Activated CD4-positive, alpha-beta T cell treated with anti-CD3 and anti-CD28 coated beads for 4 hours (primary cell): ENCODE data around the gene HDAC9.

Source experiments
- DNase-seq, 2 donors: peaks; one replicate each; pipeline ENCODE4 v3.0.0-alpha.2; 2020

The HDAC9 gene

GRCh38 chr7:18494821-18495408, 634 bp upstream of the HDAC9 start:
- DNase-seq: no peak

DNA sequence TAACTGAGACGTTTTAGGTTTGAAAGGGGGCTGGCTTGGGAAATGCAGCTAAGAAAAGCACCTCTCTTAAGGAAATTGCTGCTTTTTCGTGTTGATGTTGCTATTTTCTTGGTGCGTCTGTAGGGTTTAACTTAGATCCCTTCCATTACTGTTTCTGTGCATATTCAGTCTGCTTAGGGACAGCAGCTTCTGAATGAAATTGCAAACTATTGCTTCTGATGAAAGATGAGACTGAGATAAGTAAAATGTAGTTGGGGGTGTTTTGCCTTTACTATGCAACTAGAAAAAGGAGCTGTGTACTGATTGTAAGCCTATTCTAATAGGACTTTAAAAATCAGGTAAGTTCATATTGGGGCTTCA, 772 bp downstream of the HDAC9 start:
- no peak for DNase-seq

- DNase-seq: no peak
Observed at GRCh38 chr7:18497082-18497481, 1.5 kb downstream of the HDAC9 start.

DNA sequence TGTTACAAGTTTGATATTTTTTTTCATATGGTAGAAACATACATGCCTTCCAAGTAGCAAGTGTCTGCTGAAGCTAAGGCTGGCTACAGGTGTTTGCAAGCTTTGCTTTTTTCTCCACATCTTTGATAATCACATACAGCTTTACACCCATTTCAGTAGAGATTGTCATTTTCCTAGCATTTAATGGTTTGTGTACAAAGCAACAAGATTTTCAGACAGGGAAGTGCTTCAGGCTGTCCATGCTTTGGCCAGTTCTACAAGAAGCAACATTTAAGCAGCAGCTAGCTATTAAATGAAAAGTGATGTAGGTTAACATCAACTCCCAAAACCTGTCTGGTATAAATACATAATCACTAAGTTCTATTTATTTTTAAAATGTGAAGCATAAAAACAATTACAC, 2.3 kb downstream of the HDAC9 start:
- DNase-seq: no peak

DNA sequence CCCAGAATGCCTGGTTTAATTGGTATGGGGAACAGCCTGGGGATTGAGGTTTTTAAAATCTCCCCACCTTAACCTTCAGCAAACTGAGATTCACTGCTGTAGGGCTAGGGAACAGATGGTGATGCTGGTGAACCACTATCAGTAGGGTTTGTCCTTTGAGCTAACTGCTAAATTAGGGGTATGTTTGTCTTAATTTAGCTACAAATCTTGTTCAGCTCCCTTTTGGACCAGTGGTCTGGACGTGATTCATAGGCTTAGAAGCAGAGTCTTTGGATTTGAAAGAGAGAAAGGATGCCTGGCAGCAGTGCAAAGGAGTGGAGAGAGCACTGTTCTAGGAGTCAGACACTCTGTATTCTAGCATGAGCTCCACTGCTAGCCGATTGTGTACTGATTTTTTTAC, 2.8 kb downstream of the HDAC9 start:
- DNase-seq: no peak

- DNase-seq: no peak
Observed at GRCh38 chr7:18499407-18500177, 4.0 kb downstream of the HDAC9 start.

DNA sequence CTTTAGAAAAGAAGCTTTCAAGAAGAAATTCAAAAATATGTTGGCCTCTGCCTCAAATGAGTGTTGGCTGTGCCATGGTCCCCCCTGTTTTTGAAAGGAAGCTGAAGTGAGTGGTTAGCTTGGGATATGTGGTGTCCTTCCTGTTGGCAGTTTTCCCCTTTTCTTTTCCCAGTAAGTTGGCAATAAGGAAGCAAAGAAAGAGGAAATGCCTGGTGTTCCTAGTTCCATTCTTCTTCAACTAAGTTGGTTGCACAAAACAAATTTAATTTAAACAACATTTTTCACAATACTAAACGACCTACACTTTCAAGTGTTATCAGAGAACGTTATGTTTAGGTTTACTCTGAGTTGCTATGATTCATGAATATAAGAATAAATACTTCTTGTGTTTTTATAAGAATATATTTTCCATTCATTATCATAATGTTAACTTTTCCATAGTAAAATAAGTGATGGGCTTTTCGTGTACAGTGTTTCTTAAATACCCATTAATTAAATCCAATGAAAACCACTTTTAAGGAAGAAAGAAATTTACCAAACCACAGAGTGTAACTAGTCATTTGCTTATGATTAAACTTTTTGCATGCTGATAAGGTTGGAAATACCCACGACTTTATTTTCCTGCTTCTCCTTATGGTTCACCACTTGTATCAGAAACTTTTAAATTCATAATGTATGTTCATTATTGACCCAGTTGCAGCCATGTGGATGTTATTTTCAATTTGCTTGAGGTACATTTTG, 7.7 kb downstream of the HDAC9 start:
- no peak for DNase-seq

DNA sequence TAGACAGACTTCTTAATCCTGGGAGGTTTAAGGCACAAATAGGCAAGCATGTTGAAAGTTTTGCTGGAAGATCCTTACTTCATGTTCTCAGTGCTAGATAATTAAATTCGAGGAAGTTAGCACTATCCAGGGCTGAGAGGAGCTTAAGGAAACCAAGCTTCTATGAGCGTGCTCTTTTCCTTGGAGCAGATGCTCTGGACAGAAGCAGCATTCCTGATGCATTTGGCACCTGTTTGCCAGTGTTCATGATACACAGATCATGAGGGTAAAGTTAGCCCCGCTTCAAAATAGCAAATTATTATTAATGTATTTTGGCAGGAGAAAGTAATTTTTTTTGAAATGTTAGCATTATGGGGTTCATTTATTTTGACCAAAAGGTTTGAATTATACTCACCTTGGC, 9.4 kb downstream of the HDAC9 start:
- DNase-seq: no peak

- no peak for DNase-seq
Observed at GRCh38 chr7:18505870-18506460, 10.4 kb downstream of the HDAC9 start.

DNA sequence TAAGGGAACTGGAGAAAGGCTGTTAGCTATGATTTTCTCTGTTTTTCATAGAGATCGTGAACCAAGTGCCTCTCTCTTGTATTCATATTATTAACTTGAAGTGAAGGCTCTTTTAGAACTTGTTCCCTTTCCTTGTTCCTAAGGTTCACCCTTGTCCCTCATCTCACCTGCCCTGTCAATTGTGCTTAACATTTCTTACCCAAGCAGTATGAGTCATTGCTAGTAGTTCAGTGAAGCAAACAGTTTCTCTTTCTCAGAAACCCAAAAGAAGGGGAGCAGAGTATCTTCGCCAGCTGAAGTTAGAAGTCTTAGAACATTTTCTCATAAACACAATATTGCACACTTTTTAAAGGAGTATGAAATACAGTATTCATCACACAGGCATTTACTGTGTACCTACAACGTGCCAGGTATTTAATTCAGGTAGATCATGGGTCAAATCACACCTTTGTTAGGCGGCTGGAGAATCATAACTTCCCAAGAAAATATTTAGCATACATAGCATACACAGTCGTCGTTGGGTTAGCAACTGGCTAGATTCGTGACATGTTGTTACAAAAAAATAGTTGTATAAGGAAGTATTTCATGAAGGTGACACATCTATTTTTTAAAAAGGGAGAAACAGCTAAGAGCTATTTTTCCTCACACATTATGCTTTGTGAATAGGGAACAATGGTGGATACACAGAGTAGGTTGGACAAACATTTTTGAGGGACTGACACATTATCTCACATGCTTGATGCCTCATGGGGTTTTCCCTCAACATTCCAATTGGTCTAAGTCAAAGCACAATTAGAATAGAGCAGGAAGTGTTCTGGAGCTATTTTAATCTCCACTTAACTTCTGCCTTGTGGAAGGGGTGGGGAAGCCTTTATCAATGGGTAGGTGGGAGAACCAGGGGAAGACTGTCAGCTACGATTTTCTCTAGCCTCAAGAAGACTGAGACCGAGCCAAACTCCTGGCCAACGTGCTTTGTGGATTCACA, 13.2 kb downstream of the HDAC9 start:
- no peak for DNase-seq

DNA sequence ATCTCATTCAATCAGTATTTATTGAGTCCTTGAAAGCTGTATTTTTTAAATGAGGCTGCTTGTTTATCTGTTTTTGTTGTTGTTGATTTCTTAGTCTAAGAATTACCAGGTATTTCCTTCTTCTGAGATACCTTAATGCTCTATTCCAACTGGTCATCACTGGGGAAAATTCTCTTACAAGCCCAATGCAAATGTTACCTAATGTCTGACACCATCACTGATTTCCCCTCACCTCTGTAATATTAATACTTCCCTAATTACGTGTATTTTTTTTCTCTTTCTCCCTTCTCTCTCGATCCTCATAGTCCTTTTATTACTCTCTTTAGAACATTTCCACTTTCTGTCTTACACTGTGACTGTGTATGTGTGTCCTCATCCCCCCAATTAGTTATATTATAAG, 13.9 kb downstream of the HDAC9 start:
- no peak for DNase-seq

DNA sequence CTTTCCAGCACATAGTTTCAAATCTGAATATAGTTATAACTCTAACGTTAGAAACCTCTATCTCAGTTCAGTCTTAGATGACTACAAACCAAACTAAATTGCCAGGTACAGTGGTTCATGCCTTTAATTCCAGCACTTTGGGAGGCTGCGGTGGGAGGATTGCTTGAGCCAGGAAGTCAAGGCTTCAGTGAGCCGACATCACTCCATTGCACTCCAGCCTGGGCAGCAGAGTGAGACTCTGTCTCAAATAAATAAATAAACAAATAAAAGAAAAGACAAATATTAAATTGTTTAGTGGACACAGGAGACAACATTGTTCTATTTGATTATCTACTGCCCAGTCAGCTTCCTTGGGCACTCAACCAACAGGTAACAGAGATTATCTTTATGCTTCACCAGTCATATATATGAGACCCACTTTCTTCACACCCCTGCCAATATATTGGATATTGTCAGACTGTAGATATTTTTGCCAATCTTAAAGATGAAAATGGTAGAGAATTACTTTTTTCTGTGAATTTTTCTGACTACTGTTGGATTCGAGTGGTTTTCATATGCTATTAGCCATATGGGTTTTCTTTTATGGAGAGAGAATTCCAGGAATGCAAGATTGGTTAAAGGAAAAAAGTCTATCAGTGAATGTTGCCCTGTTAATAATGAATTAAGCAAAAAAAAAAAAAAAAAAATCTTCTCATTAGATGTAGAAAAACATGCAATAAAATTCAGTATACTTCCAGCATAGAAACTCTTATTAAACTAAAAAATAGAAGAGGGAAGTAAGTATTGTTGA, 16.0 kb downstream of the HDAC9 start:
- DNase-seq: no peak

DNA sequence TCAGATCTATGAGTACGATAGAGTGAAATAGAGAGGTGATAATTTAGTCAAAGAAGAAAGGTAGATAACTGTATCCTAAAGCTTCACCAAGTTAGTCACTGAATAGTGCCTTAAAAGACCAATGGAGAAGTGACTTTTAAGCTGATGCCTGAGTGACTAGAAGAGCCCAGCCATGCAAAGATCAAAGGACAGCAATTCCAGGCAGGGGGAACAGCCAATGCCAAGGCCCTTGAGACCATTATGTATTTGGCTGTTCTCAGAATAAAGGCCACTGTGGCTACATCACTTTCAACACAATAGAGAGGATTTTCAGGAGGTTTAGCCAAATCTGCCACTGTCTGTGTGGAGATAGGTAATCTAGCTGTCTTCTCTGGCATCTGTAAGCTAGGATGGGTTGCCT, 17.8 kb downstream of the HDAC9 start:
- DNase-seq: no peak

DNA sequence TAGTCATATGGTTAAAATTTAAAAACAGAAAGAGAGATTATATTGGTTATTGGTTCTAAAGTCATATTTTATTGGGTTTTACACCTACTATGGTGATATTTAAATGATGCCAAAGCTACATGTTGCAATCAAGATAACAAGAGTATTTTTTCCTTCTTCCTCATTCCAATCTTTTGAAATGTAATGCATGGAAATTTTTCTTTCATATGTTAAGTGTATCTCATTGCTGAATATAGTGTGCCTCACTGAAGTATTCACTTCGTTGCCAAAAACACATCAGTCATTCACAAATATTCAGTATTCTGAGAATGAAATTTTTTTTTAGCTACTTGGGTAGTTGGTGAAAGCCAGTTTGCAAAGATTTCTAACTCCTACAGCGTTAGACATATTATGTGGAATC, 19.5 kb downstream of the HDAC9 start:
- no peak for DNase-seq

GRCh38 chr7:18517646-18518045, 22.1 kb downstream of the HDAC9 start:
- no peak for DNase-seq

- DNase-seq: no peak
Observed at GRCh38 chr7:18518555-18518954, 23.0 kb downstream of the HDAC9 start.

DNA sequence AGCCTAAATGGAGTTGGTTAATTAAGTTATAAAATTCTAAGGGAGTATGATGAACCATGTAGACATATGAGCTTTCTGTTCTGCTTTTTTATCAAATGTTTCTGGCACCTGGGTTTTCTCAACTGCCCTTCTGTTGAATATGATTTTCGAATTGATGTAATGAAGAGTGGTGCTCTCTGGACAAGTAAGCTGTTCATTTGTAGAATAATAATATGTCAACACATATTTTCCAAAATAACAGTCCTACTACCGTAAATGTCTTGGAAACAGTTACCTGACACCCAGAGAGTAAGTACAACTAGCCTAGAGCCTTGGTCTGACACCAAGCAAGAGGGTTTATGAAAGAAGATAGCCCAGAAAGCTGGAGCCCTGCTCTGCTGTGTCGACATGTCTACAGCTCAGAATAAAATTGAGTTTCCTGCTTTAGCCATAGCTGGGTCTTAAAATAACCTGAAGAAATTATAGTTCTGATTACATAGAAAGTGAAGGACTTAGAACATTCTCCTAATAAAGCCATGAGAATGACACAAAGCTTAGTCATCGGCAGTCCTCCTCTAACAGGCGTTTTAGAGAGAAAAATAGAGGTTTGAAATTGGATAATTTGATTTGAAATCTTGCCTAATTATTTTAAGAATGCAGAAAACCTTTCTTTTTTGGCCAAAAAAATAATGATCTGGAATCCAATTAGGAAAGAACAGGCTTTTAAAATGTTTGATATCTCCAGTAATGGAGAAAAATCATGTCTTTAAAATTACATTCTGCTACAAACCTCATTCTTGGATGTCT, 25.1 kb downstream of the HDAC9 start:
- DNase-seq: no peak

- no peak for DNase-seq
Observed at GRCh38 chr7:18521236-18521589, 25.7 kb downstream of the HDAC9 start.

DNA sequence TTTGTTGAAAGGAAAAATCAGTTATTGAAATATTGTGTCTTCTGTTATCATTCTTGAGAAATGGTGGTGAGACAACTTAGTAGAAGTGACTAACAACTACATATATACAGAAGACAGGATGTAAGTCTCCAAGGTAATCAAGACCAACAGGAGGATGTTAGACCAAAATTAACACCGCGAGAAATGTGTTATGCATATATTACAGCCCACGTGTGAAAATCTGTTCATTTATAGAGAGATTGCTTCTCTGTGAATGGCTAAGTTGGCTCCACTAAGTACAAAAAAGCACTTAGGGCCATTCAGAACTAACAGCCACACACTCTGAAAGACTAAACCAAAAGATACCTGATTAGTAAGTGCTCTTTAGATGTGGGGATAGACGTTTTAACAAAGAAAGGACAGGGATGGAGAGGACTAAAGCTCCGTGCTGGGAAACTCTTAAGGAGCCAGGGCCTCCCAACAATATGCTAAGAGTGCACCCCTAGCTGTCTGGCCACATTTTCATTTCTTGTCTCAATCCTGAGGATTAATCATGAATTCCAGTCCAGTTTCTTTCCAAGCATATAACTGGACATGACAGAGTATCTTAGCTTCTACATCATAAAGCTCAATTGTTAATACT, 26.5 kb downstream of the HDAC9 start:
- DNase-seq: no peak

GRCh38 chr7:18524248-18524647, 28.7 kb downstream of the HDAC9 start:
- no peak for DNase-seq
